Heart left ventricle (tissue), 13 donors: ENCODE results near the gene TRA2B.

Experiments used
- POLR2A ChIP-seq, 2 donors: fragments of 450-650 bp; IDR thresholded peaks; one replicate each; pipeline ENCODE4 v1.6.1; 2017; ENCODE audit warnings: antibody characterized with exemption in 2 of 2, mild to moderate bottlenecking in 2 of 2, moderate library complexity in 2 of 2
- TF ChIP-seq, protein P1 (sequence below), 12 donors: fragments of 200-600 bp; sonication (generic) in 4 of 12; IDR thresholded peaks; one replicate each; pipeline versions ENCODE4 v1.5.0 to v1.8.0; 2018 to 2022; ENCODE audit warnings: antibody characterized with exemption in 12 of 12, mild to moderate bottlenecking in 5 of 12
- donor health status: ischemic (EF 13 %, LVEDD 7.1; RV severe dilation, severe dysfunction).
- donor health status: DM: no; HTN: yes; CAD: no.
- donor health status: DM: no; HTN: no; CAD: no.
- donor health status: ischemic (EF 25% LVEDD 6.9; RV normal size, moderate dysfunction).
- donor health status: ischemic (EF 25% LVEDD 5.7; RV mildly dilated, moderate dysfunction).
- donor health status: ischemic (EF 35%, LVEDD 5.7; RV mildly dilated, moderate dysfunction).
- donor health status: nonischemic (EF 11% LVEDD 7.7; RV severe dilation, severe dysfunction).
- donor health status: DM: yes; HTN: yes; CAD: no.
- donor health status: PGD.
- donor health status: ischemic (EF 29% LVEDD 5.4; RV normal size, mild dysfunction).
- donor health status: nonischemic (EF 23%, LVEDD 6.1; RV moderate dilation, normal function).

DNA sequence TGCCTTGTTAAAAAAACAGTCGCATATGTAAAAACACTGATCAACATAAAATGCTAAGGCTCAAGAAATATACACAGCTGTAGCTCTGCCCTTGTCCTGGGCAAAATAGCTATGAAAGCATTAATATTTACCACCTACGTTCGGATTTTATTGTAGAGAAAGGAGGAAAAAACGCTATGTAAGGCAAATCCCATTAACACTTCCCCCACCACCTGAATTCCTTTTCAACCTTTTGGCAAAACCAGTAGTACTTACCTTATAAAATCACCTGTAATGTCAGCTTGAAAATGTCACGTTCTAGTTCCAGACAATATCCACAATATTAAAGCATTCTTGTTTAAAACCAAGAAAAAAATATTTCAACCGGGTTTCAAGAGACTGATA is 3.6 kb downstream of the TRA2B start:
- TF ChIP-seq, protein P1, sequence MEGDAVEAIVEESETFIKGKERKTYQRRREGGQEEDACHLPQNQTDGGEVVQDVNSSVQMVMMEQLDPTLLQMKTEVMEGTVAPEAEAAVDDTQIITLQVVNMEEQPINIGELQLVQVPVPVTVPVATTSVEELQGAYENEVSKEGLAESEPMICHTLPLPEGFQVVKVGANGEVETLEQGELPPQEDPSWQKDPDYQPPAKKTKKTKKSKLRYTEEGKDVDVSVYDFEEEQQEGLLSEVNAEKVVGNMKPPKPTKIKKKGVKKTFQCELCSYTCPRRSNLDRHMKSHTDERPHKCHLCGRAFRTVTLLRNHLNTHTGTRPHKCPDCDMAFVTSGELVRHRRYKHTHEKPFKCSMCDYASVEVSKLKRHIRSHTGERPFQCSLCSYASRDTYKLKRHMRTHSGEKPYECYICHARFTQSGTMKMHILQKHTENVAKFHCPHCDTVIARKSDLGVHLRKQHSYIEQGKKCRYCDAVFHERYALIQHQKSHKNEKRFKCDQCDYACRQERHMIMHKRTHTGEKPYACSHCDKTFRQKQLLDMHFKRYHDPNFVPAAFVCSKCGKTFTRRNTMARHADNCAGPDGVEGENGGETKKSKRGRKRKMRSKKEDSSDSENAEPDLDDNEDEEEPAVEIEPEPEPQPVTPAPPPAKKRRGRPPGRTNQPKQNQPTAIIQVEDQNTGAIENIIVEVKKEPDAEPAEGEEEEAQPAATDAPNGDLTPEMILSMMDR (IDR thresholded peaks at IDR 0.05), result no peak
- TF ChIP-seq POLR2A (IDR thresholded peaks at IDR 0.05), result no peak
